Uterus (tissue), 2 donors: ENCODE results near the gene FAHD1.

ENCODE experiments used
- CTCF ChIP-seq, 4 experiments: fragments of 200-600 bp in 2 of 4; fragments of 450-650 bp in 2 of 4; sonication (generic) in 2 of 4; IDR thresholded peaks; one replicate each; pipeline ENCODE4 v1.5.1; 2016 to 2019; ENCODE audit warnings: antibody characterized with exemption in 4 of 4, mild to moderate bottlenecking in 2 of 4, moderate library complexity in 1 of 4
- POLR2A ChIP-seq, 2 donors: fragments of 450-650 bp; IDR thresholded peaks; one replicate each; pipeline ENCODE4 v1.6.1; 2016; ENCODE audit warnings: antibody characterized with exemption in 2 of 2, mild to moderate bottlenecking in 1 of 2, moderate library complexity in 1 of 2

GRCh38 chr16:1779234-1779701 is 47.7 kb upstream of the FAHD1 start:
- TF ChIP-seq CTCF (IDR thresholded peaks at IDR 0.05) (no peak), POLR2A (IDR thresholded peaks at IDR 0.05) (no peak)
